GM12874 (cell line): Measurements from ENCODE around the gene ATXN7L1.

Experiments
- TF ChIP-seq, protein P1 (sequence below): IDR thresholded peaks from 2 replicates; pipeline ENCODE4 v1.5.1; 2011; ENCODE audit warnings: low read depth, mild to moderate bottlenecking, control low read depth, low read length, moderate library complexity; ENCODE audit not compliant: insufficient read depth

Gene ATXN7L1

GRCh38 chr7:105705427-105705826 is 171.0 kb downstream of the ATXN7L1 start:
- TF ChIP-seq, protein P1, sequence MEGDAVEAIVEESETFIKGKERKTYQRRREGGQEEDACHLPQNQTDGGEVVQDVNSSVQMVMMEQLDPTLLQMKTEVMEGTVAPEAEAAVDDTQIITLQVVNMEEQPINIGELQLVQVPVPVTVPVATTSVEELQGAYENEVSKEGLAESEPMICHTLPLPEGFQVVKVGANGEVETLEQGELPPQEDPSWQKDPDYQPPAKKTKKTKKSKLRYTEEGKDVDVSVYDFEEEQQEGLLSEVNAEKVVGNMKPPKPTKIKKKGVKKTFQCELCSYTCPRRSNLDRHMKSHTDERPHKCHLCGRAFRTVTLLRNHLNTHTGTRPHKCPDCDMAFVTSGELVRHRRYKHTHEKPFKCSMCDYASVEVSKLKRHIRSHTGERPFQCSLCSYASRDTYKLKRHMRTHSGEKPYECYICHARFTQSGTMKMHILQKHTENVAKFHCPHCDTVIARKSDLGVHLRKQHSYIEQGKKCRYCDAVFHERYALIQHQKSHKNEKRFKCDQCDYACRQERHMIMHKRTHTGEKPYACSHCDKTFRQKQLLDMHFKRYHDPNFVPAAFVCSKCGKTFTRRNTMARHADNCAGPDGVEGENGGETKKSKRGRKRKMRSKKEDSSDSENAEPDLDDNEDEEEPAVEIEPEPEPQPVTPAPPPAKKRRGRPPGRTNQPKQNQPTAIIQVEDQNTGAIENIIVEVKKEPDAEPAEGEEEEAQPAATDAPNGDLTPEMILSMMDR = no peak

GRCh38 chr7:105703207-105703930 is 173.0 kb downstream of the ATXN7L1 start:
- TF ChIP-seq, protein P1 = no peak

GRCh38 chr7:105699568-105700236 is 176.7 kb downstream of the ATXN7L1 start:
- TF ChIP-seq, protein P1 = no peak

DNA sequence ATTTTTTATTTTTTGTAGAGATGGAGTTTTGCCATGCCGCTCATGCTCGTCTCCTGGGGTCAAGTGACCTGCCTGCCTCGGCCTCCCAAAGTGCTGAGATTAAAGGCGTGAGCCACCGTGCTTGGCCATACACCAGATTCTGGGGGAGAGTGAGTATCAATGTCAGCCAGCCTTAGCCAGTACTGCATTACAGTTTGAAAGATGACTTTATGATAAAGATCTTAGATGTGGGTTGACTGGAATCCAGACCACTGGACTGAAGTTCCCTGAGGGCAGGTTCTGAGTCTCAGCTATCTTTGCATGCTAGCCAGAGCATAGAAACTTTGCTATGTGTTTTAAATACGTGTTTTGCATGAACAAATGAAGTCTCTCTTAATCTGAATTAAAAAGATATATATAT is 177.9 kb downstream of the ATXN7L1 start:
- TF ChIP-seq, protein P1 = no peak

DNA sequence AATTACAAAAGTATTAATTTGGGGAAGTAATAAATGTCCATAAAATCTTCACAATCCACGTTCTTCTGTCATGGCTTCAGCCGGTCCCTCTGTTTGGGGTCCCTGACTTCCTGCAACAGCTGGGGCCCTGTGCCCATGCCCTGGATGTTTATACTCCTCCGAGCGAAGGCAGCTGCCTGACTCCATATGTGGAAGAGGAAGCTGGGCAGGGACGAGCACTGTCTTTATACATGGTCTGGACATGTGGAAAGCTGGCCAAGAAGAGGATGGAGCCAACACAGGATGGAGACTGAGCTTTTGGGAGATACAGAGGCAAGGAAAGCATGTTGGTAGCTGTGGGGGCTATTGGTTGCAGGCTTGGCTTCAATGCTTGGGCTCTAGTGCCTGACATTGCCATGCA is 178.6 kb downstream of the ATXN7L1 start:
- TF ChIP-seq, protein P1 = no peak

DNA sequence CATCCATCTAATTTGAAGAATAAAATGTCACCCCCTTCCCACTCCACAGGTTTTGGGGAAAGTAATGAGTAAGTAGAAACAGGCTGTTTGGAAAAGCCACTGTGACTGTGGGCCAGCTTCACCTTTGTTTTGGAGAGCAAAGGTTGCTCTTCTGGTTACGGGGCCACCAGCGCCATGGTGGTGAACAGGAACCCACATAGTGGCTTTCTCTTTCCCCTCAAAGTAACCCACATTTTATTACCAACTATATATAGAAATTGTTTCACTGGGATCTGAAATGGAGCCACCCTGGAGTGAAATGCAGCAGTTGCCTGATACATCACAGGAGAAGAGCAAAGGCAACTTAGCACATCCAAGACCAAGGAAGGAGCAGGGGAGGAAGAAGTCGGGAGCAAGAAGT is 182.8 kb downstream of the ATXN7L1 start:
- TF ChIP-seq, protein P1 = no peak

- TF ChIP-seq, protein P1 = no peak
These were observed 184.5 kb downstream of the ATXN7L1 start for GRCh38 chr7:105691680-105692564.
